ENCODE measurements around the gene SEL1L3.

DNA sequence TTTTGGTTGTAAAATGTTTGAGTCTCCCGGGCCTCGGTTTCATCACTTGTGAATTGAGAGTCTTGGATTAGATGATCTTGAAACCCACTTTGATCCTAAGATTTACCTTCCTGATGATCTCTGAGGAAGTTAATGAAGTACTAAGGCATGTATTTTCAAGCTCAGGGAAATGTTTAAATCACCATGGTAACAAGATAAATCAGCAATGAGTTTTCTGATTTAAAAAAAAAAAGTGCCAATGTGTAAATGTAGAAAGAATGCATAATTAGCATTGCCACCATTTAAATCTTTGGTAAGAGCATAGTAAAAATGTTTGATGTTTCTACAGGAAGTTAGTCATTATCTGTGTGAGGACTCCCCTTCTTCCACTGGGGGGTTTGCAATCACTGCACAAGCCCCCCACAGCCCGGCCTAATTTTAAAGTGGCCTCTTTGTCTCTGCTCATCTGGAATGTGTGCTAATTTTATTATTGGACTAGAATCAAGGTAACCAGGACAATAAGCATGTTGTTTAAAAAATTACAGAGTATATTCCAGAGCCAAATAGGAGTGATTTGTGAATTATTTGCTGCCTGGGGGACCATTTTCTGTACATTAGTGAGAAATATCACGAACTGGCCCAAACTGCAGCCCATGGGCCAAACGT is 113.5 kb downstream of the SEL1L3 start:
- no peak for TF ChIP-seq CTCF (IDR thresholded peaks at IDR 0.05)
- no peak for TF ChIP-seq POLR2A (IDR thresholded peaks at IDR 0.05)

Measured in sigmoid colon (tissue), 3 donors.